ENCODE measurements around the gene FGR.

GRCh38 chr1:27605796-27606707 lies 28.9 kb downstream of the FGR start:
- no peak for TF ChIP-seq POLR2AphosphoS5 (IDR thresholded peaks at IDR 0.05; ENCODE audit: low read depth, low read length)
- TF ChIP-seq CTCF (IDR thresholded peaks at IDR 0.05 in 2 of 3, conservative IDR thresholded peaks at IDR 0.05 in 1 of 3; ENCODE audit: borderline replicate concordance in 1 of 3, insufficient read depth in 1 of 3, low read depth in 2 of 3, low read length in 2 of 3) = peak in 2 of 3 experiments; percentile 84 to 94; a peak in 4 of 6 replicates
